K562 (cell line): ENCODE data around the gene MYH7. TPM values are rescaled to one million over a fixed set of nuclear protein-coding genes. Genes with fewer than 3 reads are reported as not detected.

ENCODE experiments used
- EHMT2 ChIP-seq: fragments of 450-650 bp; IDR thresholded peaks from 2 replicates; pipeline ENCODE4 v1.6.1; 2018; ENCODE audit warnings: antibody characterized with exemption
- MAFK ChIP-seq: IDR thresholded peaks from 2 replicates; pipeline ENCODE4 v1.6.1; 2011; ENCODE audit warnings: low read length, improper control_type of control experiment
- MTA1 ChIP-seq: fragments of 450-650 bp; IDR thresholded peaks from 2 replicates; pipeline ENCODE4 v1.6.1; 2017; ENCODE audit warnings: borderline replicate concordance
- polyA plus RNA-seq, 8 experiments: library from polyadenylated mRNA; depleted of rRNA in 4 of 8; stranded (reverse) in 5 of 8; unstranded in 3 of 8; fragments of >200 nt; fragmentation: Nextera tagmentation in 2 of 8; fragmentation: Illumina TruSeq in 1 of 8; extraction: Ambion mirVana in 2 of 8; extraction: Trizol in 1 of 8; gene quantifications; 2 replicates each; pipeline versions ENCODE4 v1.2.1 to v1.2.3, GENCODE V29; 2011 to 2014; ENCODE audit warnings: inconsistent platforms in 1 of 8, missing spikeins in 1 of 8
- total RNA-seq, 7 experiments: library from RNA; depleted of rRNA in 6 of 7; stranded (reverse); fragments of >200 nt in 6 of 7; fragmentation: Illumina TruSeq in 2 of 7; extraction: Trizol in 2 of 7; gene quantifications; 2 replicates each; pipeline versions ENCODE4 v1.2.1 to v1.2.3, GENCODE V29; 2011 to 2021; ENCODE audit warnings: low replicate concordance in 1 of 7
- TF ChIP-seq, protein P1 (sequence below), 2 experiments: fragments of 450-650 bp; formaldehyde crosslinking in 1 of 2; IDR thresholded peaks; 2 replicates each; pipeline versions ENCODE4 v1.4.0 to v1.6.1; 2014 to 2020; ENCODE audit warnings: mild to moderate bottlenecking in 2 of 2, borderline replicate concordance in 1 of 2, low read depth in 1 of 2
- TF ChIP-seq, protein P2 (sequence below), 2 experiments: fragments of 450-650 bp; IDR thresholded peaks; 2 replicates each; pipeline ENCODE4 v1.6.1; 2018; ENCODE audit warnings: mild to moderate bottlenecking in 2 of 2, low read depth in 1 of 2; ENCODE audit not compliant: partially characterized antibody in 2 of 2
- TF ChIP-seq, protein P3 (sequence below): fragments of 250-450 bp; sonication (Bioruptor Pico); IDR thresholded peaks from 2 replicates; pipeline ENCODE4 v1.8.0; 2021; ENCODE audit warnings: moderate library complexity, mild to moderate bottlenecking, inconsistent platforms

The MYH7 gene
- total and polyA plus RNA-seq, 9 of the 15 experiments (the other 6 are each of a cell fraction or from before 2014, with no cell fraction given) = not detected

DNA sequence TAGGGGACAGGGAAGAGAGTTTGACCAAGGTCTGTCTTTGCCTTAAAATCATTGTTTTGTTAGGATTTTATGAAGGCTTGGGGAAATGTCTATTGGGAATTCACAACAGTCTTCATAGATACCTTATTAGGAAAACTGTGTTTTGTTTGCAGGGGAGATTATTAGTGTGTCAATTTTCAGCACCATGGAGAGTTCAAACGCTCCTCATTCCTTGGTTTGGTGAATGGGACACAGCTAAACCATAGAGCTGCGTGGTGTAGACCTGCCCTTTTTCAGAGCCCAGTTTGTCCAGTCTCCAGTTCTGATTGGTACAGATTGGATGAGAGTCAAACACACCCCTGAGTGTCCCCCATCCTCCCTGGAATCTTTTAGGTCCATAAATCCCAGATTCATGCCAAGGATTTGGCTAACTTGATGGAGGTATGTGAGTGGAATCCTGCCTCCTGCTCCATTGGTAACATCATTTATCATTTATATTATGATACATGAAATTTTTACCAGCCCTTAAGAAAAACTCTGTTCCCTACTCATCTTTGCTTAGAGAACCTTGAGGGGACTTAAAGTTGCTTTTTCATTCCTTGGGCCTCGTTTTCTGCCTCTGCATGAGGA is 46.0 kb upstream of the MYH7 start (continued):
- TF ChIP-seq MTA1 (no peak), EHMT2 (peak; percentile 93), MAFK (no peak)
- TF ChIP-seq, protein P1, sequence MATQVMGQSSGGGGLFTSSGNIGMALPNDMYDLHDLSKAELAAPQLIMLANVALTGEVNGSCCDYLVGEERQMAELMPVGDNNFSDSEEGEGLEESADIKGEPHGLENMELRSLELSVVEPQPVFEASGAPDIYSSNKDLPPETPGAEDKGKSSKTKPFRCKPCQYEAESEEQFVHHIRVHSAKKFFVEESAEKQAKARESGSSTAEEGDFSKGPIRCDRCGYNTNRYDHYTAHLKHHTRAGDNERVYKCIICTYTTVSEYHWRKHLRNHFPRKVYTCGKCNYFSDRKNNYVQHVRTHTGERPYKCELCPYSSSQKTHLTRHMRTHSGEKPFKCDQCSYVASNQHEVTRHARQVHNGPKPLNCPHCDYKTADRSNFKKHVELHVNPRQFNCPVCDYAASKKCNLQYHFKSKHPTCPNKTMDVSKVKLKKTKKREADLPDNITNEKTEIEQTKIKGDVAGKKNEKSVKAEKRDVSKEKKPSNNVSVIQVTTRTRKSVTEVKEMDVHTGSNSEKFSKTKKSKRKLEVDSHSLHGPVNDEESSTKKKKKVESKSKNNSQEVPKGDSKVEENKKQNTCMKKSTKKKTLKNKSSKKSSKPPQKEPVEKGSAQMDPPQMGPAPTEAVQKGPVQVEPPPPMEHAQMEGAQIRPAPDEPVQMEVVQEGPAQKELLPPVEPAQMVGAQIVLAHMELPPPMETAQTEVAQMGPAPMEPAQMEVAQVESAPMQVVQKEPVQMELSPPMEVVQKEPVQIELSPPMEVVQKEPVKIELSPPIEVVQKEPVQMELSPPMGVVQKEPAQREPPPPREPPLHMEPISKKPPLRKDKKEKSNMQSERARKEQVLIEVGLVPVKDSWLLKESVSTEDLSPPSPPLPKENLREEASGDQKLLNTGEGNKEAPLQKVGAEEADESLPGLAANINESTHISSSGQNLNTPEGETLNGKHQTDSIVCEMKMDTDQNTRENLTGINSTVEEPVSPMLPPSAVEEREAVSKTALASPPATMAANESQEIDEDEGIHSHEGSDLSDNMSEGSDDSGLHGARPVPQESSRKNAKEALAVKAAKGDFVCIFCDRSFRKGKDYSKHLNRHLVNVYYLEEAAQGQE (IDR thresholded peaks at IDR 0.05; ENCODE audit: borderline replicate concordance) = peak; percentile 97
- TF ChIP-seq, protein P1 (CRISPR knock-in tag; IDR thresholded peaks at IDR 0.05; ENCODE audit: low read depth) = peak; percentile 84
- TF ChIP-seq, protein P2, sequence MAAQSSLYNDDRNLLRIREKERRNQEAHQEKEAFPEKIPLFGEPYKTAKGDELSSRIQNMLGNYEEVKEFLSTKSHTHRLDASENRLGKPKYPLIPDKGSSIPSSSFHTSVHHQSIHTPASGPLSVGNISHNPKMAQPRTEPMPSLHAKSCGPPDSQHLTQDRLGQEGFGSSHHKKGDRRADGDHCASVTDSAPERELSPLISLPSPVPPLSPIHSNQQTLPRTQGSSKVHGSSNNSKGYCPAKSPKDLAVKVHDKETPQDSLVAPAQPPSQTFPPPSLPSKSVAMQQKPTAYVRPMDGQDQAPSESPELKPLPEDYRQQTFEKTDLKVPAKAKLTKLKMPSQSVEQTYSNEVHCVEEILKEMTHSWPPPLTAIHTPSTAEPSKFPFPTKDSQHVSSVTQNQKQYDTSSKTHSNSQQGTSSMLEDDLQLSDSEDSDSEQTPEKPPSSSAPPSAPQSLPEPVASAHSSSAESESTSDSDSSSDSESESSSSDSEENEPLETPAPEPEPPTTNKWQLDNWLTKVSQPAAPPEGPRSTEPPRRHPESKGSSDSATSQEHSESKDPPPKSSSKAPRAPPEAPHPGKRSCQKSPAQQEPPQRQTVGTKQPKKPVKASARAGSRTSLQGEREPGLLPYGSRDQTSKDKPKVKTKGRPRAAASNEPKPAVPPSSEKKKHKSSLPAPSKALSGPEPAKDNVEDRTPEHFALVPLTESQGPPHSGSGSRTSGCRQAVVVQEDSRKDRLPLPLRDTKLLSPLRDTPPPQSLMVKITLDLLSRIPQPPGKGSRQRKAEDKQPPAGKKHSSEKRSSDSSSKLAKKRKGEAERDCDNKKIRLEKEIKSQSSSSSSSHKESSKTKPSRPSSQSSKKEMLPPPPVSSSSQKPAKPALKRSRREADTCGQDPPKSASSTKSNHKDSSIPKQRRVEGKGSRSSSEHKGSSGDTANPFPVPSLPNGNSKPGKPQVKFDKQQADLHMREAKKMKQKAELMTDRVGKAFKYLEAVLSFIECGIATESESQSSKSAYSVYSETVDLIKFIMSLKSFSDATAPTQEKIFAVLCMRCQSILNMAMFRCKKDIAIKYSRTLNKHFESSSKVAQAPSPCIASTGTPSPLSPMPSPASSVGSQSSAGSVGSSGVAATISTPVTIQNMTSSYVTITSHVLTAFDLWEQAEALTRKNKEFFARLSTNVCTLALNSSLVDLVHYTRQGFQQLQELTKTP (IDR thresholded peaks at IDR 0.05; ENCODE audit: low read depth in 1 of 2, partially characterized antibody in 2 of 2) = peak in 1 of 2 experiments; percentile 65
- TF ChIP-seq, protein P3, sequence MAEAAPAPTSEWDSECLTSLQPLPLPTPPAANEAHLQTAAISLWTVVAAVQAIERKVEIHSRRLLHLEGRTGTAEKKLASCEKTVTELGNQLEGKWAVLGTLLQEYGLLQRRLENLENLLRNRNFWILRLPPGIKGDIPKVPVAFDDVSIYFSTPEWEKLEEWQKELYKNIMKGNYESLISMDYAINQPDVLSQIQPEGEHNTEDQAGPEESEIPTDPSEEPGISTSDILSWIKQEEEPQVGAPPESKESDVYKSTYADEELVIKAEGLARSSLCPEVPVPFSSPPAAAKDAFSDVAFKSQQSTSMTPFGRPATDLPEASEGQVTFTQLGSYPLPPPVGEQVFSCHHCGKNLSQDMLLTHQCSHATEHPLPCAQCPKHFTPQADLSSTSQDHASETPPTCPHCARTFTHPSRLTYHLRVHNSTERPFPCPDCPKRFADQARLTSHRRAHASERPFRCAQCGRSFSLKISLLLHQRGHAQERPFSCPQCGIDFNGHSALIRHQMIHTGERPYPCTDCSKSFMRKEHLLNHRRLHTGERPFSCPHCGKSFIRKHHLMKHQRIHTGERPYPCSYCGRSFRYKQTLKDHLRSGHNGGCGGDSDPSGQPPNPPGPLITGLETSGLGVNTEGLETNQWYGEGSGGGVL (CRISPR knock-in tag) = no peak
